NCI-H187 treated with DMSO at 0.1 percent for 48 hours (cell line): ENCODE measurements around the gene DCDC1.

Source experiments
- DNase-seq: peaks from one replicate; lab custom pipeline; 2025; lab: John Stamatoyannopoulos, UW

Gene DCDC1

GRCh38 chr11:31236143-31236542 lies 133.4 kb downstream of the DCDC1 start:
- no peak for DNase-seq

DNA sequence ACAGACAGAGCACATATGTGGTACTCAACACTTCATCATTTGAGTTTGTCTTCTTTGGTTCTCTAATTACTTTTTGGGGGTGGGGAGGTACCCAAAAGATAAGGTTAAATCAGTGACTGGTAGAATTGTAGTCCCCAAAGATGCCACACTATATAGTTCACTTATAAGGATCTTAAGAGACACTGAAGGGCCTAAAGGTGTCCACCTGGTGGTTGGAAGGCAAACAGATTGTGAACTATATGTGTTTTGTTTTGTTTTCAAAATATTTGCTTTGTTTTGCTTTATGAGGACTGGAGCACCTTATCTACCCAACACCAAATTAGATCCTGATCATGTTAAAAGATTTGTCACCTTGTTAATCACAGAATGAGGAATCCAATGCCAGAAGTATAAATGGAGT lies 136.1 kb downstream of the DCDC1 start:
- DNase-seq = no peak

- DNase-seq = no peak
Measured at GRCh38 chr11:31231601-31232000, 137.9 kb downstream of the DCDC1 start.

GRCh38 chr11:31218847-31219246 lies 150.7 kb downstream of the DCDC1 start:
- no peak for DNase-seq

DNA sequence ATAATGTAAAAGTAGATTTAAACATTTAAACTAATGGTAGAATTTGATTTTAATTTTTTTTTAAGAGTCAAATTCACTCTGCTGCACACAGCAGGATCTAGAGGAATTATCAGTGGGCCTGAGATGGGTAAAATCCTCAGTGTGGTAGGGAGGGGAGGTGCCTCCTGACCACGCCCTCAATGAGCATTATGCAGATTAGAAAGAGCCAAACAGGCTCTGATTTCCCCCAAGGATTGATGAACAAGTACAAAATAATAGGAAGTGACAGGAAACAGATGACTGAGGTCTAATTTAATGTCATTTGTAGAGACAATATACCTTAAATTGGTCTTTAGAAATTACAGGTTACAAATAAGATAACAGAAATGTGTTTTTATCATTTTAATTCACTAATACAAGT lies 155.2 kb downstream of the DCDC1 start:
- DNase-seq = no peak

- DNase-seq = no peak
Measured at GRCh38 chr11:31199378-31199777, 170.2 kb downstream of the DCDC1 start.

DNA sequence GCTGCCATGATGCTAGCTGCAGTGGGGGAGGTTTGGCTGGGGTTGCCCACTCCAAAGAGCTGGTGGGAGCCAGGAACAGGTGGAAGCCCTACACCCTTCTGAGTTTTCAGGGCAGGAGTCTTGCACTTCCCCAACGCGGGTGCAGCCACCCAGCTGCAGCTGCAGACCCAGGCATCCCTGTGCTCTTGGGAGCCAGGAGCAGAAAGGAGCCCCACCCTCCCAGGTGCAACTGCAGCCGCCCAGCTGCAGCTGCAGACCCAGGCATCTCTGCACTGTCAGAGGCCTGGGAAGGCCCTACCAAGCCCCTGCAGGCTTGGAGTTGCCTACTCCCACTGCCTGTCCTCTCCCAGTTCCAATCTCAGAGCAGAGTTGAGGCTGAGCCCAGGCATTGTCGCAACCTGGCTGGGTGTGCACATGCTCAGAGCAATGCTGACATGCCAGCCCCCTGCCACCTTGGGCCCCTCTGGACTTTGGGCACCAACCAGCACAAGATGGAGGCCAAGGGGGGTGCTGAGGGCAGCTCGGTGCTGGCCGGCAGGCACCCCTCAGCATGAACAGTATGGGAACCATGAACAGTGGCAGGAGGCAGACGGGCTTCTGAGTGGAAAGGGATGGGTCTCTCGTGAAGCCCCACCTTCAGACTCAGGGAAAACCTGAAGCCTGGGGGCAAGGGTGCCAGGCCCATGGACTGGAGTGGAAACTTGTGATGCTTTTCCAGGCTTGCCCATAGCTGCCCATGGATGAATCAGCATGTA lies 195.4 kb downstream of the DCDC1 start:
- DNase-seq = no peak

GRCh38 chr11:31160504-31161422 lies 208.8 kb downstream of the DCDC1 start:
- DNase-seq = no peak

GRCh38 chr11:31150841-31151240 lies 218.7 kb downstream of the DCDC1 start:
- no peak for DNase-seq

DNA sequence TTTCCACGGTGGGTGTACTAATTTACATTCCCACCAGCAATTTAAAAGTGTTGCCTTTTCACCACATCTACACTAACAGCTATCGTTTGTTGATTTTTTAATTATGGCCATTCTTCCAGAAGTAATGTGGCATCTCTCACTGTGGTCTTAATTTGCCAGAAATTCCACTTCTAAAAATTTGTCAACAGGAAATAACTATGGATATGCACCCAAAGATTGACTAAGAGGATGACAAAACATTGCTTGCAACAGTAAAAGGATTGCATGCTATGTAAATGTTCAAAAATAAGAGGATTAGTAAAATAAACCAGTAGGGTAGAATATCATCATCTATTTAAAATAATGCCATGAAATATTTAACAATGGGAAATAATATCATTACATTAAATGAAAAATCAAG lies 219.5 kb downstream of the DCDC1 start:
- DNase-seq = no peak

DNA sequence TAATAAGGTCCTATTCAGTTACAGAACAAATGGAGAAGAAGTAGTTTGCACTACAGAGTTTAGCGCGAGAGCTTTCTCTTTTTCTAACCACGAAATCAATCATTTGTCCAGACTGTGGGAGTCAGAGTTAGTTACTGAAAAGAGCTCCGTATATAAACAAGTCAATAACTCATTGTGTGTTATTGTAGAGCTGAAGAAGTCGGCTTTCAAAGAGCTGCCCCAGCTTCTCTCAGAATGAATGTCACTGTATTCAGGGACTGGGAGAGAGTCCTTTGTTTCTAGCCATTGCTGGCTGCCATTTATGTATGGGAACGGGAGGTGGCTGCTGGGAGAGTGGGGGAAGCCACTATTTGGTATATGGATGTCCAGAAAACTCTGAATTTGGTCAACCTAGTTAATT lies 227.8 kb downstream of the DCDC1 start:
- peak; percentile 26 for DNase-seq

GRCh38 chr11:31139479-31139878 lies 230.1 kb downstream of the DCDC1 start:
- DNase-seq = no peak

- no peak for DNase-seq
Measured at GRCh38 chr11:31132531-31133421, 236.8 kb downstream of the DCDC1 start.

GRCh38 chr11:31131760-31132159 lies 237.8 kb downstream of the DCDC1 start:
- DNase-seq = no peak

- no peak for DNase-seq
Measured at GRCh38 chr11:31127290-31127689, 242.2 kb downstream of the DCDC1 start.

DNA sequence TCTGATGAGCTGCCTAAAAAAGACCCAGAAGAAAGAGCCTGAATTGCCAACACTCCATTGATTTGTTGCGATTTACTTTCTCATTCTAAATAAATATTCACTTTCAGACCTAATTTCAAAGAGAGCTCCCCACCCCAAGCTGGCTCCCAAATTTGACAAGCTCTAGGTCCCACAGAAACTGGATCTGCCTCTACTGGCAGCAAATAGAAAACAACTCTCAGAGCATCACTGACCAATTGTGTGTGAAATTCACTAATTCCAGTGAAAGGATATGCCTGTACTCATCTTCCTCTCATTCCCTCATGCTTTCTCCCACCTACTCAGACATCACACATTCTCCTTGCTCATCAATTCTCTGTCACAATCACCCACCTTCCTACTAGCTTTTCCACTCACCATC lies 249.1 kb downstream of the DCDC1 start:
- no peak for DNase-seq

GRCh38 chr11:31118566-31118965 lies 251.0 kb downstream of the DCDC1 start:
- no peak for DNase-seq

DNA sequence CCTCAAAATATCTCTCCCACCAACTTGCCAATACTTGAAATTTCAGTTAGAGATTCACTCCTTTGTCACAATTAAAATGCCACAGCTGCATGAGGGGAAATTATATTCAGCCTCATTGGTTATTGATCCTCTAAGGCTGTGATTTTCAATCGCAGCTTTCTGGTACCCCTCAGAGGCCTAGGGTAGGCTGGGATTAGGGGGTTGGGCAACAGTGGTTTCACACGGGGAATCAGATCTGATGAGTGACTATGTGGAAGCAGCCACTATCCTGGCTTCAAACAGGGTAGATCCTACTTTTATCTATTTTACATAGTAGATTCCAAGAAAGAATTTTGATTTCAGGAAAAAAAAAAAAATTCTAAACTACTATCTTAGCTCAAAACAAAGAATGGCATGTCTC lies 252.5 kb downstream of the DCDC1 start:
- no peak for DNase-seq

DNA sequence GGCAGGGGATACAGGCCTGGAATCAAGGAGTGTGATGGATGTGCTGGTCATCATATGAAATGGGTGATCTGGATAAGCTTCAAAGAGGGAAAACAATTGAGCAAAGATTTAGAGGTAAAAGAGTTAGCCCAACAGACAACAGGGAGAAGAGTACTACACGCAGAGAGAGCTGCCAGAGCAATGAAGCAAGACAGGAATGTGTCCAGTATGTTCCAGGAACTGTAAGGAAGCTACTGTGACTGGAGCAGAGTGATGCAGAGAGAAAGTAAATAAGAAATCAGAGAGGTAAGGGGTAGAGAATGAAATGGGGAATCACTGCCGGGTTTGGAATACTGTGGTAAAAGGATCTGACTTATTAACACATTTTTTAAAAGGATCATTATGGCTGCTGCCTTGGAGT lies 255.1 kb downstream of the DCDC1 start:
- no peak for DNase-seq

DNA sequence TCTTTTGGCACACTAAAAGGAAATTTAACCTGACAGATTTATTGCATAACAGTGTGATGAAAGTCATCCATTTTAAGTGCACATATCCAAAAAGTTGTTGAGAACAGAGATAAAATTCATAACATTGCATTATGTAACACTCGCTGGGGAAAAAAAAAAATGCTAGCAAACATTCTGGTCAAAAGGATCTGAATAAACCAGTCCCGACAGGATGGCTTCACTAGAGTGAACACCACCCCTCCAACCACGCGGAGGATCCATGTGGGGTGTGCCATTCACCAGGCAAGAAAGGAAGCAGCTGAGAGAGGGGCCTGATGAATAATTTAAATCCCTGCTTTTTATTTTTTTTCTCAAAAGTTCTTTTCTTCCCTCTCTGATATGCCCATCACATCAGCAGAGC lies 258.7 kb downstream of the DCDC1 start:
- no peak for DNase-seq

GRCh38 chr11:31109446-31109845 lies 260.1 kb downstream of the DCDC1 start:
- no peak for DNase-seq

DNA sequence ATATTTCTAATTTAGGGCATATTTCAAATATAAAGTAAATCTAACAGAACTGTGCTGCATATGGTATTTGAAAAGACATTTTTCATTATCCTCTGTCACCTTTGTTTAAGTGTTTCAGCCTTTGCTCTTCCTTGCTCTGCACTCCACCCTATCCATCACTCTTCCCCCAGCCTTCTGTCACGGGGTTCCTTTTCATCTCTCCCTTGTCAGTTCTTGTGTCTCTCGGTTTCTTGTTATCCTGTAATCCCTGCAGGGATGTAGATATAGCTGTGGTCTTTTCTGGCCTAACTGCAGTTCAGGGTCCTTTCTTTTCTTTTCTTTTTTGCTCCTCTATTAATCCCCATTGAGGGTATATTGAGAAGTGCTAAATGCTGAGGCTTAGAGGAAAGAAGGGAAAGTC lies 261.9 kb downstream of the DCDC1 start:
- no peak for DNase-seq
